ENCODE data around the gene WIF1.

- TF ChIP-seq, protein P1, sequence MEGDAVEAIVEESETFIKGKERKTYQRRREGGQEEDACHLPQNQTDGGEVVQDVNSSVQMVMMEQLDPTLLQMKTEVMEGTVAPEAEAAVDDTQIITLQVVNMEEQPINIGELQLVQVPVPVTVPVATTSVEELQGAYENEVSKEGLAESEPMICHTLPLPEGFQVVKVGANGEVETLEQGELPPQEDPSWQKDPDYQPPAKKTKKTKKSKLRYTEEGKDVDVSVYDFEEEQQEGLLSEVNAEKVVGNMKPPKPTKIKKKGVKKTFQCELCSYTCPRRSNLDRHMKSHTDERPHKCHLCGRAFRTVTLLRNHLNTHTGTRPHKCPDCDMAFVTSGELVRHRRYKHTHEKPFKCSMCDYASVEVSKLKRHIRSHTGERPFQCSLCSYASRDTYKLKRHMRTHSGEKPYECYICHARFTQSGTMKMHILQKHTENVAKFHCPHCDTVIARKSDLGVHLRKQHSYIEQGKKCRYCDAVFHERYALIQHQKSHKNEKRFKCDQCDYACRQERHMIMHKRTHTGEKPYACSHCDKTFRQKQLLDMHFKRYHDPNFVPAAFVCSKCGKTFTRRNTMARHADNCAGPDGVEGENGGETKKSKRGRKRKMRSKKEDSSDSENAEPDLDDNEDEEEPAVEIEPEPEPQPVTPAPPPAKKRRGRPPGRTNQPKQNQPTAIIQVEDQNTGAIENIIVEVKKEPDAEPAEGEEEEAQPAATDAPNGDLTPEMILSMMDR (conservative IDR thresholded peaks at IDR 0.05 in 1 of 2, IDR thresholded peaks at IDR 0.05 in 1 of 2; ENCODE audit: low read depth in 1 of 2, low read length in 2 of 2), result no peak
- TF ChIP-seq EZH2 (IDR thresholded peaks at IDR 0.05; ENCODE audit: low read length, missing control alignments), result no peak
Measured at GRCh38 chr12:65045269-65045668, 75.8 kb downstream of the WIF1 start.

All from fibroblast of lung (primary cell).